ENCODE measurements around the gene RUFY4. TPM values are rescaled to one million over a fixed set of nuclear protein-coding genes. Genes with fewer than 3 reads are reported as not detected.
"Not testable (repeated sequence)": the region's sequence is repeated elsewhere in the genome, so short reads cannot be mapped to it uniquely, and the experiment has no call there.

Gene RUFY4
- polyA plus RNA-seq, 4 donors, result 0.22 to 0.25 (median 0.24) TPM; not detected in 1

- H3K27me3 ChIP-seq (ENCODE audit: control insufficient read depth in 3 of 3, insufficient read depth in 3 of 3, low read length in 3 of 3); H3K4me1 ChIP-seq (ENCODE audit: control insufficient read depth in 3 of 3, insufficient read depth in 2 of 3, low read depth in 1 of 3, low read length in 2 of 3); H3K4me3 ChIP-seq (ENCODE audit: low read depth in 1 of 3, low read length in 3 of 3); H3K27ac ChIP-seq (ENCODE audit: low read depth in 1 of 3, low read length in 2 of 3); FAIRE-seq; H3K36me3 ChIP-seq (ENCODE audit: control insufficient read depth in 3 of 3, insufficient read depth in 2 of 3, low read depth in 1 of 3, low read length in 3 of 3); DNase-seq: not testable (repeated sequence)
- WGBS, 3 donors, result 70 to 80% (median 80%) methylated on average over 7 of the region's 7 CpGs
- peaks cover 0 to 18% of the 10 kb centered on the region in 2 donors for H3K9me3 ChIP-seq (ENCODE audit: control insufficient read depth in 2 of 2, insufficient read depth in 1 of 2, low read depth in 1 of 2, low read length in 1 of 2)
Observed at GRCh38 chr2:218108834-218109233, 39.8 kb downstream of the RUFY4 start.

- DNase-seq; H3K27me3 ChIP-seq (ENCODE audit: control insufficient read depth in 3 of 3, insufficient read depth in 3 of 3, low read length in 3 of 3); H3K4me3 ChIP-seq (ENCODE audit: low read depth in 1 of 3, low read length in 3 of 3); H3K27ac ChIP-seq (ENCODE audit: low read depth in 1 of 3, low read length in 2 of 3); FAIRE-seq; H3K4me1 ChIP-seq (ENCODE audit: control insufficient read depth in 3 of 3, insufficient read depth in 2 of 3, low read depth in 1 of 3, low read length in 2 of 3); H3K36me3 ChIP-seq (ENCODE audit: control insufficient read depth in 3 of 3, insufficient read depth in 2 of 3, low read depth in 1 of 3, low read length in 3 of 3); H3K9me3 ChIP-seq (ENCODE audit: control insufficient read depth in 2 of 2, insufficient read depth in 1 of 2, low read depth in 1 of 2, low read length in 1 of 2): not testable (repeated sequence)
- whole genome bisulfite sequencing, 3 donors, result 69 to 80% (median 77%) methylated on average over 4 of the region's 4 CpGs
Observed at GRCh38 chr2:218121789-218122188, 52.7 kb downstream of the RUFY4 start.

GRCh38 chr2:218122286-218122685 is 53.2 kb downstream of the RUFY4 start:
- not testable (repeated sequence) for FAIRE-seq; H3K27me3 ChIP-seq (ENCODE audit: control insufficient read depth in 3 of 3, insufficient read depth in 3 of 3, low read length in 3 of 3); DNase-seq; H3K9me3 ChIP-seq (ENCODE audit: control insufficient read depth in 2 of 2, insufficient read depth in 1 of 2, low read depth in 1 of 2, low read length in 1 of 2); H3K4me3 ChIP-seq (ENCODE audit: low read depth in 1 of 3, low read length in 3 of 3); H3K27ac ChIP-seq (ENCODE audit: low read depth in 1 of 3, low read length in 2 of 3); H3K36me3 ChIP-seq (ENCODE audit: control insufficient read depth in 3 of 3, insufficient read depth in 2 of 3, low read depth in 1 of 3, low read length in 3 of 3); H3K4me1 ChIP-seq (ENCODE audit: control insufficient read depth in 3 of 3, insufficient read depth in 2 of 3, low read depth in 1 of 3, low read length in 2 of 3)

GRCh38 chr2:218123986-218124385 is 54.9 kb downstream of the RUFY4 start:
- DNase-seq (no peak), FAIRE-seq (no peak)
- Histone ChIP-seq H3K9me3 (ENCODE audit: control insufficient read depth in 2 of 2, insufficient read depth in 1 of 2, low read depth in 1 of 2, low read length in 1 of 2) (peaks cover 0 to 3% of the 10 kb centered on the region in 2 donors), H3K27me3 (ENCODE audit: control insufficient read depth in 3 of 3, insufficient read depth in 3 of 3, low read length in 3 of 3) (peaks cover 0 to 6% (median 0%) of the 10 kb centered on the region in 3 donors), H3K4me1 (ENCODE audit: control insufficient read depth in 3 of 3, insufficient read depth in 2 of 3, low read depth in 1 of 3, low read length in 2 of 3) (no peaks in the 10 kb centered on the region), H3K4me3 (ENCODE audit: low read depth in 1 of 3, low read length in 3 of 3) (no peak overlapping the region), H3K27ac (ENCODE audit: low read depth in 1 of 3, low read length in 2 of 3) (no peak overlapping the region), H3K36me3 (ENCODE audit: control insufficient read depth in 3 of 3, insufficient read depth in 2 of 3, low read depth in 1 of 3, low read length in 3 of 3) (no peaks in the 10 kb centered on the region)
- WGBS, 3 donors, result 74 to 79% (median 78%) methylated on average over 4 of the region's 4 CpGs

- Histone ChIP-seq H3K36me3 (ENCODE audit: control insufficient read depth in 3 of 3, insufficient read depth in 2 of 3, low read depth in 1 of 3, low read length in 3 of 3) (no peaks in the 10 kb centered on the region), H3K9me3 (ENCODE audit: control insufficient read depth in 2 of 2, insufficient read depth in 1 of 2, low read depth in 1 of 2, low read length in 1 of 2) (peaks cover 0 to 3% of the 10 kb centered on the region in 2 donors), H3K4me3 (ENCODE audit: low read depth in 1 of 3, low read length in 3 of 3) (no peak overlapping the region), H3K27me3 (ENCODE audit: control insufficient read depth in 3 of 3, insufficient read depth in 3 of 3, low read length in 3 of 3) (peaks cover 0 to 6% (median 0%) of the 10 kb centered on the region in 3 donors), H3K27ac (ENCODE audit: low read depth in 1 of 3, low read length in 2 of 3) (no peak overlapping the region), H3K4me1 (ENCODE audit: control insufficient read depth in 3 of 3, insufficient read depth in 2 of 3, low read depth in 1 of 3, low read length in 2 of 3) (no peaks in the 10 kb centered on the region)
- DNase-seq (no peak), FAIRE-seq (no peak)
- 24 to 40% (median 34%) methylated on average over 4 of the region's 4 CpGs for WGBS, 3 donors
Observed at GRCh38 chr2:218125095-218125494, 56.0 kb downstream of the RUFY4 start.

GRCh38 chr2:218125626-218126080 is 56.6 kb downstream of the RUFY4 start, which contains the start of gene CXCR2:
CXCR2 (plus strand) TSS chr2:218126028; CDS start chr2:218134802, 8,774 bp downstream.
- DNase-seq (no peak), FAIRE-seq (no peak)

GRCh38 chr2:218127929-218128455 is 58.9 kb downstream of the RUFY4 start:
- DNase-seq (no peak), FAIRE-seq (no peak)
- 61 to 71% (median 63%) methylated on average over 3 of the region's 3 CpGs for WGBS, 3 donors
- Histone ChIP-seq H3K27me3 (ENCODE audit: control insufficient read depth in 3 of 3, insufficient read depth in 3 of 3, low read length in 3 of 3) (peaks cover 0 to 6% (median 0%) of the 10 kb centered on the region in 3 donors), H3K4me1 (ENCODE audit: control insufficient read depth in 3 of 3, insufficient read depth in 2 of 3, low read depth in 1 of 3, low read length in 2 of 3) (no peaks in the 10 kb centered on the region), H3K36me3 (ENCODE audit: control insufficient read depth in 3 of 3, insufficient read depth in 2 of 3, low read depth in 1 of 3, low read length in 3 of 3) (no peaks in the 10 kb centered on the region), H3K27ac (ENCODE audit: low read depth in 1 of 3, low read length in 2 of 3) (no peak overlapping the region), H3K4me3 (ENCODE audit: low read depth in 1 of 3, low read length in 3 of 3) (no peak overlapping the region), H3K9me3 (ENCODE audit: control insufficient read depth in 2 of 2, insufficient read depth in 1 of 2, low read depth in 1 of 2, low read length in 1 of 2) (no peaks in the 10 kb centered on the region)

More at GRCh38 chr2:218125626-218126080, 56.6 kb downstream of the RUFY4 start, which contains the start of gene CXCR2:
- Histone ChIP-seq H3K27ac (ENCODE audit: low read depth in 1 of 3, low read length in 2 of 3) (no peak within 1 kb of the TSS), H3K9me3 (ENCODE audit: control insufficient read depth in 2 of 2, insufficient read depth in 1 of 2, low read depth in 1 of 2, low read length in 1 of 2) (peaks cover 0 to 3% of the 10 kb centered on the region in 2 donors), H3K36me3 (ENCODE audit: control insufficient read depth in 3 of 3, insufficient read depth in 2 of 3, low read depth in 1 of 3, low read length in 3 of 3) (no peaks in the 10 kb centered on the region), H3K27me3 (ENCODE audit: control insufficient read depth in 3 of 3, insufficient read depth in 3 of 3, low read length in 3 of 3) (peaks cover 0 to 6% (median 0%) of the 10 kb centered on the region in 3 donors), H3K4me3 (ENCODE audit: low read depth in 1 of 3, low read length in 3 of 3) (no peak within 1 kb of the TSS), H3K4me1 (ENCODE audit: control insufficient read depth in 3 of 3, insufficient read depth in 2 of 3, low read depth in 1 of 3, low read length in 2 of 3) (no peaks in the 10 kb centered on the region)
- 49 to 57% (median 51%) methylated on average over 8 of the region's 8 CpGs for WGBS, 3 donors

GRCh38 chr2:218128781-218129457 is 59.9 kb downstream of the RUFY4 start:
- FAIRE-seq, result no peak
- WGBS, 3 donors, result 28 to 67% (median 38%) methylated on average over 6 of the region's 6 CpGs
- Histone ChIP-seq H3K9me3 (ENCODE audit: control insufficient read depth in 2 of 2, insufficient read depth in 1 of 2, low read depth in 1 of 2, low read length in 1 of 2) (no peaks in the 10 kb centered on the region), H3K4me3 (ENCODE audit: low read depth in 1 of 3, low read length in 3 of 3) (no peak overlapping the region), H3K27ac (ENCODE audit: low read depth in 1 of 3, low read length in 2 of 3) (no peak overlapping the region), H3K27me3 (ENCODE audit: control insufficient read depth in 3 of 3, insufficient read depth in 3 of 3, low read length in 3 of 3) (peaks cover 0 to 6% (median 0%) of the 10 kb centered on the region in 3 donors), H3K36me3 (ENCODE audit: control insufficient read depth in 3 of 3, insufficient read depth in 2 of 3, low read depth in 1 of 3, low read length in 3 of 3) (no peaks in the 10 kb centered on the region), H3K4me1 (ENCODE audit: control insufficient read depth in 3 of 3, insufficient read depth in 2 of 3, low read depth in 1 of 3, low read length in 2 of 3) (no peaks in the 10 kb centered on the region)
- peak in 1 of 2 donors; percentile 41 for DNase-seq
